Measurements from ENCODE around the gene ZHX3. TPM values are rescaled to one million over a fixed set of nuclear protein-coding genes. Genes with fewer than 3 reads are reported as not detected.

The ZHX3 gene
- total and polyA plus RNA-seq, 9 of the 15 experiments (the other 6 are each of a cell fraction or from before 2014, with no cell fraction given), result 0.80 to 14.6 (median 4.9) TPM

DNA sequence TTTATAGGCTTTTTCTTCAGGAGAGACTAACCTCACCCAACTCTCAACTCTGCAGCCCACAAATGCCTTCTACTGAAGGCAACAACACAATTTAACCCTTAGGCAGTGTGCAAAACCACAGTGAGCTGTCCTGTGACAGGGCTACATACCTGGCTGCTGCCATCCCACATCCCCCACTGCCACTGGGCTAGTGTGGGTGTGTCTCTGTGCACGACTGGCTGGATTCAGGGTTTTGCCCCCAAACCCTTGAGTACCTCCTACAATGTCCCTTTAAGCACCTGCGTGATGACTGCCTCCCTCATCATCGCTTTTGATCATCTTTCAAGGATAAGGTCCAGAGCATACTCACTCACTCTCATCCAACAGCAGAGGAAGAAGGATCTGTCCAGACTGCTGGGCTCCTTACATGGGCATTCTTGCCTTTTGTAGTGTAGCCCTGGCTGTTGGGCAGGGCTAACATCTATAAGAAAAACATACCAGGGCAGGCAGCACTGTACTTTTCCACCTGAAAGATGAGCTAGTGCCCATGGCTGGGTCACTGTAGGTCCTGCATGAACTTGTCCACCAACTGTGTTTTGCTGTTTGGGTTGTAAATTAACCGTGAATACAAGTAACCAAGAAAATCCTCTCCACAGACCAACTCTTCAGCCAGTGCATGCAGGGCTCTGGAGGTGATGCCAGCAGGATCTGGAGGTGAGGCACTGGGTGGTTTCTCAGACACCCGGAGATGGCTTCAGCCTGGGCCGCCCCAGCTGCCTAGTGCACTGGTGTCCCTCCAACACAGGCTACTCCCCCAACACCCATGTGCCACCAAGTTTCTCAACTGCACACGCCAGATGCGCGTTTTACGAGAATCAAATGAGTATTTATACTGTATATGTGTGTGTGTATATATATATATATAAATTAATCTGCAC is 135.0 kb downstream of the ZHX3 start:
- WGBS (ENCODE audit: insufficient coverage, low coverage, missing lambda C conversion rate), result 83% methylated on average over 10 of the region's 10 CpGs
- DNase-seq (ENCODE audit: extremely low read depth in 1 of 4, low spot score in 3 of 4) (no peak), ATAC-seq (no peak), FAIRE-seq (no peak)
- H3K27ac ChIP-seq (ENCODE audit: extremely low read depth, low read depth, low read length), result no peak overlapping the region
- no TSS peak for BruUV-seq (replicated peaks)
- H2AFZ ChIP-seq (ENCODE audit: low read depth, low read length), result no peak overlapping the region
- intact Hi-C loops (cut with micrococcal nuclease), result no loop called here
- H3K9me1 ChIP-seq (ENCODE audit: control insufficient read depth, insufficient read depth, low read length), result no peaks in the 10 kb centered on the region
- H3K79me2 ChIP-seq (ENCODE audit: control insufficient read depth, insufficient read depth, low read length), result no peaks in the 10 kb centered on the region
- CTCF ChIA-PET (ENCODE audit: low intra/inter-chr PET ratio), result no interaction called here
- no peak overlapping the region for H3K9ac ChIP-seq (ENCODE audit: insufficient read depth in 1 of 2, low read depth in 2 of 2, low read length in 2 of 2)
- in situ Hi-C loops (cut with MboI), result no loop called here
- H3K4me2 ChIP-seq (ENCODE audit: insufficient read depth, low read length), result no peak overlapping the region
- H3K27me3 ChIP-seq (ENCODE audit: control insufficient read depth in 2 of 2, insufficient read depth in 2 of 2, low read length in 2 of 2), result no peaks in the 10 kb centered on the region
- H3K4me1 ChIP-seq (replicated peaks in 1 of 2; ENCODE audit: control insufficient read depth in 2 of 2, insufficient read depth in 2 of 2, low read length in 2 of 2), result no peaks in the 10 kb centered on the region
- peaks cover under 1% of the 10 kb centered on the region; the same call in 1 of the 3 replicates for H3K36me3 ChIP-seq (ENCODE audit: control insufficient read depth, insufficient read depth, low read length)
- POLR2A ChIA-PET, result interaction anchor here (1.1 kb wide), 1 partner anchor 20 kb away, joined by 3 read pairs; no protein-coding TSS in a partner anchor
- no peak overlapping the region for H3K4me3 ChIP-seq
- no peaks in the 10 kb centered on the region for H3K9me3 ChIP-seq (replicated peaks; ENCODE audit: control insufficient read depth, insufficient read depth, low read depth, low read length)
- no peaks in the 10 kb centered on the region for H4K20me1 ChIP-seq (replicated peaks; ENCODE audit: control insufficient read depth, insufficient read depth, low read length)
- TF ChIP-seq, protein P1, sequence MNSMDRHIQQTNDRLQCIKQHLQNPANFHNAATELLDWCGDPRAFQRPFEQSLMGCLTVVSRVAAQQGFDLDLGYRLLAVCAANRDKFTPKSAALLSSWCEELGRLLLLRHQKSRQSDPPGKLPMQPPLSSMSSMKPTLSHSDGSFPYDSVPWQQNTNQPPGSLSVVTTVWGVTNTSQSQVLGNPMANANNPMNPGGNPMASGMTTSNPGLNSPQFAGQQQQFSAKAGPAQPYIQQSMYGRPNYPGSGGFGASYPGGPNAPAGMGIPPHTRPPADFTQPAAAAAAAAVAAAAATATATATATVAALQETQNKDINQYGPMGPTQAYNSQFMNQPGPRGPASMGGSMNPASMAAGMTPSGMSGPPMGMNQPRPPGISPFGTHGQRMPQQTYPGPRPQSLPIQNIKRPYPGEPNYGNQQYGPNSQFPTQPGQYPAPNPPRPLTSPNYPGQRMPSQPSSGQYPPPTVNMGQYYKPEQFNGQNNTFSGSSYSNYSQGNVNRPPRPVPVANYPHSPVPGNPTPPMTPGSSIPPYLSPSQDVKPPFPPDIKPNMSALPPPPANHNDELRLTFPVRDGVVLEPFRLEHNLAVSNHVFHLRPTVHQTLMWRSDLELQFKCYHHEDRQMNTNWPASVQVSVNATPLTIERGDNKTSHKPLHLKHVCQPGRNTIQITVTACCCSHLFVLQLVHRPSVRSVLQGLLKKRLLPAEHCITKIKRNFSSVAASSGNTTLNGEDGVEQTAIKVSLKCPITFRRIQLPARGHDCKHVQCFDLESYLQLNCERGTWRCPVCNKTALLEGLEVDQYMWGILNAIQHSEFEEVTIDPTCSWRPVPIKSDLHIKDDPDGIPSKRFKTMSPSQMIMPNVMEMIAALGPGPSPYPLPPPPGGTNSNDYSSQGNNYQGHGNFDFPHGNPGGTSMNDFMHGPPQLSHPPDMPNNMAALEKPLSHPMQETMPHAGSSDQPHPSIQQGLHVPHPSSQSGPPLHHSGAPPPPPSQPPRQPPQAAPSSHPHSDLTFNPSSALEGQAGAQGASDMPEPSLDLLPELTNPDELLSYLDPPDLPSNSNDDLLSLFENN (IDR thresholded peaks at IDR 0.05; ENCODE audit: low read depth in 2 of 2, low read length in 2 of 2), result no peak
- TF ChIP-seq IFI16 (CRISPR knock-in tag; IDR thresholded peaks at IDR 0.05) (no peak), ZNF24 (IDR thresholded peaks at IDR 0.05) (no peak), COPS2 (conservative IDR thresholded peaks at IDR 0.05) (no peak), JUNB (CRISPR knock-in tag; conservative IDR thresholded peaks at IDR 0.05) (no peak)
- TF ChIP-seq, protein P2, sequence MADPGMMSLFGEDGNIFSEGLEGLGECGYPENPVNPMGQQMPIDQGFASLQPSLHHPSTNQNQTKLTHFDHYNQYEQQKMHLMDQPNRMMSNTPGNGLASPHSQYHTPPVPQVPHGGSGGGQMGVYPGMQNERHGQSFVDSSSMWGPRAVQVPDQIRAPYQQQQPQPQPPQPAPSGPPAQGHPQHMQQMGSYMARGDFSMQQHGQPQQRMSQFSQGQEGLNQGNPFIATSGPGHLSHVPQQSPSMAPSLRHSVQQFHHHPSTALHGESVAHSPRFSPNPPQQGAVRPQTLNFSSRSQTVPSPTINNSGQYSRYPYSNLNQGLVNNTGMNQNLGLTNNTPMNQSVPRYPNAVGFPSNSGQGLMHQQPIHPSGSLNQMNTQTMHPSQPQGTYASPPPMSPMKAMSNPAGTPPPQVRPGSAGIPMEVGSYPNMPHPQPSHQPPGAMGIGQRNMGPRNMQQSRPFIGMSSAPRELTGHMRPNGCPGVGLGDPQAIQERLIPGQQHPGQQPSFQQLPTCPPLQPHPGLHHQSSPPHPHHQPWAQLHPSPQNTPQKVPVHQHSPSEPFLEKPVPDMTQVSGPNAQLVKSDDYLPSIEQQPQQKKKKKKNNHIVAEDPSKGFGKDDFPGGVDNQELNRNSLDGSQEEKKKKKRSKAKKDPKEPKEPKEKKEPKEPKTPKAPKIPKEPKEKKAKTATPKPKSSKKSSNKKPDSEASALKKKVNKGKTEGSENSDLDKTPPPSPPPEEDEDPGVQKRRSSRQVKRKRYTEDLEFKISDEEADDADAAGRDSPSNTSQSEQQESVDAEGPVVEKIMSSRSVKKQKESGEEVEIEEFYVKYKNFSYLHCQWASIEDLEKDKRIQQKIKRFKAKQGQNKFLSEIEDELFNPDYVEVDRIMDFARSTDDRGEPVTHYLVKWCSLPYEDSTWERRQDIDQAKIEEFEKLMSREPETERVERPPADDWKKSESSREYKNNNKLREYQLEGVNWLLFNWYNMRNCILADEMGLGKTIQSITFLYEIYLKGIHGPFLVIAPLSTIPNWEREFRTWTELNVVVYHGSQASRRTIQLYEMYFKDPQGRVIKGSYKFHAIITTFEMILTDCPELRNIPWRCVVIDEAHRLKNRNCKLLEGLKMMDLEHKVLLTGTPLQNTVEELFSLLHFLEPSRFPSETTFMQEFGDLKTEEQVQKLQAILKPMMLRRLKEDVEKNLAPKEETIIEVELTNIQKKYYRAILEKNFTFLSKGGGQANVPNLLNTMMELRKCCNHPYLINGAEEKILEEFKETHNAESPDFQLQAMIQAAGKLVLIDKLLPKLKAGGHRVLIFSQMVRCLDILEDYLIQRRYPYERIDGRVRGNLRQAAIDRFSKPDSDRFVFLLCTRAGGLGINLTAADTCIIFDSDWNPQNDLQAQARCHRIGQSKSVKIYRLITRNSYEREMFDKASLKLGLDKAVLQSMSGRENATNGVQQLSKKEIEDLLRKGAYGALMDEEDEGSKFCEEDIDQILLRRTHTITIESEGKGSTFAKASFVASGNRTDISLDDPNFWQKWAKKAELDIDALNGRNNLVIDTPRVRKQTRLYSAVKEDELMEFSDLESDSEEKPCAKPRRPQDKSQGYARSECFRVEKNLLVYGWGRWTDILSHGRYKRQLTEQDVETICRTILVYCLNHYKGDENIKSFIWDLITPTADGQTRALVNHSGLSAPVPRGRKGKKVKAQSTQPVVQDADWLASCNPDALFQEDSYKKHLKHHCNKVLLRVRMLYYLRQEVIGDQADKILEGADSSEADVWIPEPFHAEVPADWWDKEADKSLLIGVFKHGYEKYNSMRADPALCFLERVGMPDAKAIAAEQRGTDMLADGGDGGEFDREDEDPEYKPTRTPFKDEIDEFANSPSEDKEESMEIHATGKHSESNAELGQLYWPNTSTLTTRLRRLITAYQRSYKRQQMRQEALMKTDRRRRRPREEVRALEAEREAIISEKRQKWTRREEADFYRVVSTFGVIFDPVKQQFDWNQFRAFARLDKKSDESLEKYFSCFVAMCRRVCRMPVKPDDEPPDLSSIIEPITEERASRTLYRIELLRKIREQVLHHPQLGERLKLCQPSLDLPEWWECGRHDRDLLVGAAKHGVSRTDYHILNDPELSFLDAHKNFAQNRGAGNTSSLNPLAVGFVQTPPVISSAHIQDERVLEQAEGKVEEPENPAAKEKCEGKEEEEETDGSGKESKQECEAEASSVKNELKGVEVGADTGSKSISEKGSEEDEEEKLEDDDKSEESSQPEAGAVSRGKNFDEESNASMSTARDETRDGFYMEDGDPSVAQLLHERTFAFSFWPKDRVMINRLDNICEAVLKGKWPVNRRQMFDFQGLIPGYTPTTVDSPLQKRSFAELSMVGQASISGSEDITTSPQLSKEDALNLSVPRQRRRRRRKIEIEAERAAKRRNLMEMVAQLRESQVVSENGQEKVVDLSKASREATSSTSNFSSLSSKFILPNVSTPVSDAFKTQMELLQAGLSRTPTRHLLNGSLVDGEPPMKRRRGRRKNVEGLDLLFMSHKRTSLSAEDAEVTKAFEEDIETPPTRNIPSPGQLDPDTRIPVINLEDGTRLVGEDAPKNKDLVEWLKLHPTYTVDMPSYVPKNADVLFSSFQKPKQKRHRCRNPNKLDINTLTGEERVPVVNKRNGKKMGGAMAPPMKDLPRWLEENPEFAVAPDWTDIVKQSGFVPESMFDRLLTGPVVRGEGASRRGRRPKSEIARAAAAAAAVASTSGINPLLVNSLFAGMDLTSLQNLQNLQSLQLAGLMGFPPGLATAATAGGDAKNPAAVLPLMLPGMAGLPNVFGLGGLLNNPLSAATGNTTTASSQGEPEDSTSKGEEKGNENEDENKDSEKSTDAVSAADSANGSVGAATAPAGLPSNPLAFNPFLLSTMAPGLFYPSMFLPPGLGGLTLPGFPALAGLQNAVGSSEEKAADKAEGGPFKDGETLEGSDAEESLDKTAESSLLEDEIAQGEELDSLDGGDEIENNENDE (IDR thresholded peaks at IDR 0.05; ENCODE audit: low read depth, low read length), result no peak
